A549 (cell line): Measurements from ENCODE around the gene RIN2. TPM values are rescaled to one million over a fixed set of nuclear protein-coding genes. Genes with fewer than 3 reads are reported as not detected.

Source experiments
- ATAC-seq, 2 experiments: fragments of 200-7000 bp in 1 of 2; fragments of >200 bp in 1 of 2; cut with Nextera tagmentation in 1 of 2; cut with Tn5 transposase in 1 of 2; 3 replicates each; pipeline versions ENCODE4 v1.8.0 to v1.9.1; 2018 to 2020; ENCODE audit warnings: mild to moderate bottlenecking in 1 of 2, moderate library complexity in 1 of 2
- CTCF ChIA-PET: fragments of 300-600 bp; sonication (Branson Sonifier 250); formaldehyde crosslinking; extraction: SDS; loops from one replicate; lab custom pipeline; 2021; ENCODE audit warnings: antibody characterized with exemption, inconsistent platforms; lab: Yijun Ruan, JAX
- POLR2A ChIA-PET: fragments of 350-600 bp; formaldehyde crosslinking; extraction: SDS; loops from one replicate; lab custom pipeline; 2021; ENCODE audit warnings: antibody characterized with exemption, inconsistent platforms; lab: Yijun Ruan, JAX
- DNase-seq, 2 experiments: peaks; one replicate each; pipeline versions ENCODE4 v3.0.0 to v3.0.0-alpha.2; 2011 to 2016; ENCODE audit warnings: low read depth in 1 of 2, low spot score in 1 of 2
- FAIRE-seq: peaks from 2 replicates; lab custom pipeline; 2011; peaks lifted over from hg19 to GRCh38; lab: Jason Lieb, UNC
- H3K27ac ChIP-seq, 2 experiments: fragments of >200 bp; sonication (Bioruptor Twin); formaldehyde crosslinking; 3 replicates each; pipeline ENCODE4 v1.5.1; 2016 to 2017
- H3K4me1 ChIP-seq: fragments of >200 bp; sonication (Bioruptor Twin); formaldehyde crosslinking; 3 replicates; pipeline ENCODE4 v1.6.1; 2016
- H3K4me2 ChIP-seq: fragments of >200 bp; sonication (Bioruptor Twin); formaldehyde crosslinking; 3 replicates; pipeline ENCODE4 v1.6.1; 2016
- H3K4me3 ChIP-seq: fragments of >200 bp; sonication (Bioruptor Twin); formaldehyde crosslinking; 3 replicates; pipeline ENCODE4 v1.5.1; 2016
- H3K9me3 ChIP-seq: fragments of >200 bp; sonication (Bioruptor Twin); formaldehyde crosslinking; 3 replicates; pipeline ENCODE4 v1.6.1; 2016
- EHF ChIP-seq: fragments of 250-450 bp; sonication (Bioruptor Pico); IDR thresholded peaks from 2 replicates; pipeline ENCODE4 v1.5.0; 2020; ENCODE audit warnings: mild to moderate bottlenecking
- EHMT2 ChIP-seq: fragments of 200-600 bp; sonication (generic); IDR thresholded peaks from 2 replicates; pipeline ENCODE4 v1.6.1; 2016; ENCODE audit warnings: antibody characterized with exemption, low read depth, mild to moderate bottlenecking, moderate library complexity
- ELK1 ChIP-seq: fragments of 150-350 bp; IDR thresholded peaks from 2 replicates; pipeline ENCODE4 v1.6.1; 2014; ENCODE audit warnings: low read depth, mild to moderate bottlenecking, low read length
- HDAC2 ChIP-seq: fragments of 200-600 bp; sonication (generic); IDR thresholded peaks from 2 replicates; pipeline ENCODE4 v1.6.1; 2016
- HES2 ChIP-seq: fragments of >200 bp; sonication (Bioruptor Twin); formaldehyde crosslinking; IDR thresholded peaks from 2 replicates; pipeline ENCODE4 v1.6.1; 2016
- HEYL ChIP-seq: fragments of 250-450 bp; sonication (Bioruptor Pico); IDR thresholded peaks from 2 replicates; pipeline ENCODE4 v1.8.0; 2021; ENCODE audit warnings: mild to moderate bottlenecking, moderate library complexity
- HOXA7 ChIP-seq: fragments of 250-450 bp; sonication (Bioruptor Pico); IDR thresholded peaks from 2 replicates; pipeline ENCODE4 v1.5.0; 2020; ENCODE audit warnings: mild to moderate bottlenecking, moderate library complexity
- KDM5A ChIP-seq: fragments of 200-600 bp; sonication (generic); IDR thresholded peaks from 2 replicates; pipeline ENCODE4 v1.6.1; 2016; ENCODE audit warnings: antibody characterized with exemption, mild to moderate bottlenecking
- MYC ChIP-seq: IDR thresholded peaks from 2 replicates; pipeline ENCODE4 v1.6.1; 2012; ENCODE audit warnings: mild to moderate bottlenecking, inconsistent platforms, low read length, improper control_type of control experiment, borderline replicate concordance
- NFE2L2 ChIP-seq: fragments of 150-350 bp; conservative IDR thresholded peaks from 2 replicates; pipeline ENCODE4 v1.6.1; 2014; ENCODE audit warnings: low read length
- PHF8 ChIP-seq: fragments of 200-600 bp; sonication (generic); IDR thresholded peaks from 2 replicates; pipeline ENCODE4 v1.6.1; 2016; ENCODE audit warnings: low read depth, mild to moderate bottlenecking, antibody characterized with exemption, moderate library complexity, borderline replicate concordance
- RCOR1 ChIP-seq: fragments of 150-350 bp; IDR thresholded peaks from 2 replicates; pipeline ENCODE4 v1.6.1; 2014; ENCODE audit warnings: antibody characterized with exemption, low read length, low read depth
- RFX5 ChIP-seq: fragments of 450-650 bp; IDR thresholded peaks from 2 replicates; pipeline ENCODE4 v1.7.1; 2014; ENCODE audit warnings: antibody characterized with exemption, mild to moderate bottlenecking, moderate library complexity
- SREBF2 ChIP-seq: fragments of 450-650 bp; IDR thresholded peaks from 2 replicates; pipeline ENCODE4 v1.6.1; 2014; ENCODE audit warnings: mild to moderate bottlenecking, moderate library complexity
- TP53 ChIP-seq: fragments of 250-450 bp; sonication (Bioruptor Pico); IDR thresholded peaks from 2 replicates; pipeline ENCODE4 v1.5.0; 2021; ENCODE audit warnings: mild to moderate bottlenecking, moderate library complexity
- ZC3H11A ChIP-seq: fragments of 450-650 bp; IDR thresholded peaks from 2 replicates; pipeline ENCODE4 v1.6.1; 2014; ENCODE audit warnings: antibody characterized with exemption, mild to moderate bottlenecking
- WGBS: methylation state at CpG from one replicate; pipeline ENCODE4 v1.1.6; 2017; ENCODE audit errors: missing lambda C conversion rate; 5-methylcytosine and 5-hydroxymethylcytosine counted together
- polyA plus RNA-seq, 4 experiments: library from polyadenylated mRNA; depleted of rRNA in 3 of 4; stranded (reverse); fragments of >200 nt; fragmentation: RNase III in 1 of 4; extraction: RNeasy Plus Mini Kit Qiagen cat#74134 plus additional on column Dnase treatment in 1 of 4; gene quantifications; 2 replicates in 3 of 4; 3 replicates in 1 of 4; pipeline ENCODE4 v1.2.3, GENCODE V29; 2011 to 2017
- TF ChIP-seq, protein P1 (sequence below): fragments of >200 bp; sonication (Bioruptor Twin); formaldehyde crosslinking; IDR thresholded peaks from 3 replicates; pipeline ENCODE4 v1.5.1; 2016
- TF ChIP-seq, protein P2 (sequence below): fragments of 250-450 bp; sonication (Bioruptor Pico); IDR thresholded peaks from 2 replicates; pipeline ENCODE4 v1.5.0; 2021; ENCODE audit warnings: mild to moderate bottlenecking, moderate library complexity, borderline replicate concordance
- TF ChIP-seq, protein P3 (sequence below): IDR thresholded peaks from 2 replicates; pipeline ENCODE4 v1.6.1; 2012

RIN2 gene
- polyA plus RNA-seq, 2 of the 4 experiments (the other 2 are of a cell fraction): 22.4 to 34.7 TPM

- TF ChIP-seq, protein P1, sequence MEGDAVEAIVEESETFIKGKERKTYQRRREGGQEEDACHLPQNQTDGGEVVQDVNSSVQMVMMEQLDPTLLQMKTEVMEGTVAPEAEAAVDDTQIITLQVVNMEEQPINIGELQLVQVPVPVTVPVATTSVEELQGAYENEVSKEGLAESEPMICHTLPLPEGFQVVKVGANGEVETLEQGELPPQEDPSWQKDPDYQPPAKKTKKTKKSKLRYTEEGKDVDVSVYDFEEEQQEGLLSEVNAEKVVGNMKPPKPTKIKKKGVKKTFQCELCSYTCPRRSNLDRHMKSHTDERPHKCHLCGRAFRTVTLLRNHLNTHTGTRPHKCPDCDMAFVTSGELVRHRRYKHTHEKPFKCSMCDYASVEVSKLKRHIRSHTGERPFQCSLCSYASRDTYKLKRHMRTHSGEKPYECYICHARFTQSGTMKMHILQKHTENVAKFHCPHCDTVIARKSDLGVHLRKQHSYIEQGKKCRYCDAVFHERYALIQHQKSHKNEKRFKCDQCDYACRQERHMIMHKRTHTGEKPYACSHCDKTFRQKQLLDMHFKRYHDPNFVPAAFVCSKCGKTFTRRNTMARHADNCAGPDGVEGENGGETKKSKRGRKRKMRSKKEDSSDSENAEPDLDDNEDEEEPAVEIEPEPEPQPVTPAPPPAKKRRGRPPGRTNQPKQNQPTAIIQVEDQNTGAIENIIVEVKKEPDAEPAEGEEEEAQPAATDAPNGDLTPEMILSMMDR: no peak
- TF ChIP-seq HOXA7 (CRISPR knock-in tag): no peak
- TF ChIP-seq HES2: no peak
- no peak for TF ChIP-seq MYC
- TF ChIP-seq KDM5A: no peak
- TF ChIP-seq TP53 (CRISPR knock-in tag): no peak
- TF ChIP-seq ZC3H11A: no peak
These were observed 33.8 kb downstream of the RIN2 start (continued) for GRCh38 chr20:19791887-19792286.

- CTCF ChIA-PET: interaction anchor here (0.9 to 1.5 kb wide), 5 partner anchors 9 to 201 kb away, joined by 3 to 6 read pairs (median 3); no protein-coding TSS in a partner anchor
- no peak overlapping the region for H3K27ac ChIP-seq
- no peak for DNase-seq
- no peak overlapping the region for H3K4me2 ChIP-seq
- TF ChIP-seq HEYL (CRISPR knock-in tag): no peak
- no peak for TF ChIP-seq RFX5
- TF ChIP-seq EHMT2: peak; percentile 20; the same call in 1 of the 2 replicates
- no peaks in the 10 kb centered on the region for H3K4me1 ChIP-seq
- no peak overlapping the region for H3K4me3 ChIP-seq
- peaks cover 10% of the 10 kb centered on the region for H3K9me3 ChIP-seq
- peak; percentile 80 for FAIRE-seq
- 95% methylated on average over 2 of the region's 2 CpGs for WGBS
- POLR2A ChIA-PET: no interaction called here
- ATAC-seq: no peak
These were observed 35.7 kb downstream of the RIN2 start for GRCh38 chr20:19793716-19794115.

- CTCF ChIA-PET: no interaction called here
- no peak for DNase-seq
- WGBS: 73% methylated on average over 5 of the region's 5 CpGs
- TF ChIP-seq, protein P2, sequence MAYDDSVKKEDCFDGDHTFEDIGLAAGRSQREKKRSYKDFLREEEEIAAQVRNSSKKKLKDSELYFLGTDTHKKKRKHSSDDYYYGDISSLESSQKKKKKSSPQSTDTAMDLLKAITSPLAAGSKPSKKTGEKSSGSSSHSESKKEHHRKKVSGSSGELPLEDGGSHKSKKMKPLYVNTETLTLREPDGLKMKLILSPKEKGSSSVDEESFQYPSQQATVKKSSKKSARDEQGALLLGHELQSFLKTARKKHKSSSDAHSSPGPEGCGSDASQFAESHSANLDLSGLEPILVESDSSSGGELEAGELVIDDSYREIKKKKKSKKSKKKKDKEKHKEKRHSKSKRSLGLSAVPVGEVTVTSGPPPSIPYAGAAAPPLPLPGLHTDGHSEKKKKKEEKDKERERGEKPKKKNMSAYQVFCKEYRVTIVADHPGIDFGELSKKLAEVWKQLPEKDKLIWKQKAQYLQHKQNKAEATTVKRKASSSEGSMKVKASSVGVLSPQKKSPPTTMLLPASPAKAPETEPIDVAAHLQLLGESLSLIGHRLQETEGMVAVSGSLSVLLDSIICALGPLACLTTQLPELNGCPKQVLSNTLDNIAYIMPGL (CRISPR knock-in tag): no peak
- no peak for TF ChIP-seq PHF8
- no peak for TF ChIP-seq HDAC2
- TF ChIP-seq, protein P3, sequence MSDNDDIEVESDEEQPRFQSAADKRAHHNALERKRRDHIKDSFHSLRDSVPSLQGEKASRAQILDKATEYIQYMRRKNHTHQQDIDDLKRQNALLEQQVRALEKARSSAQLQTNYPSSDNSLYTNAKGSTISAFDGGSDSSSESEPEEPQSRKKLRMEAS: no peak
- TF ChIP-seq HOXA7 (CRISPR knock-in tag): no peak
- TF ChIP-seq SREBF2: no peak
- TF ChIP-seq ELK1: no peak
- TF ChIP-seq RCOR1: no peak
- no peak for TF ChIP-seq NFE2L2
- no peak for TF ChIP-seq EHF (CRISPR knock-in tag)
- no peak for TF ChIP-seq KDM5A
- TF ChIP-seq, all 56 proteins: peak for 0
- POLR2A ChIA-PET: no interaction called here
- no peaks in the 10 kb centered on the region for H3K4me1 ChIP-seq
- no peak for ATAC-seq
- no peaks in the 10 kb centered on the region for H3K9me3 ChIP-seq
- FAIRE-seq: no peak
- H3K4me2 ChIP-seq: no peak overlapping the region
- no peak overlapping the region for H3K4me3 ChIP-seq
- no peak overlapping the region for H3K27ac ChIP-seq
These were observed 36.9 kb downstream of the RIN2 start for GRCh38 chr20:19794941-19795340.
